Epithelial cell of proximal tubule (primary cell): Measurements from ENCODE around the gene MEGF11. TPM values are rescaled to one million over a fixed set of nuclear protein-coding genes. Genes with fewer than 3 reads are reported as not detected.

ENCODE experiments used
- DNase-seq: peaks from one replicate; pipeline ENCODE4 v3.0.0-alpha.2; 2011; ENCODE audit warnings: low read depth
- H3K4me3 ChIP-seq: 2 replicates; pipeline ENCODE4 v1.5.1; 2011; ENCODE audit warnings: low read depth, mild to moderate bottlenecking, low read length
- CTCF ChIP-seq: conservative IDR thresholded peaks from 2 replicates; pipeline ENCODE4 v1.5.1; 2012; ENCODE audit warnings: low read depth, mild to moderate bottlenecking, low read length
- total RNA-seq: library from RNA; depleted of rRNA; stranded (reverse); fragments of >200 nt; gene quantifications from 2 replicates; pipeline ENCODE4 v1.2.3, GENCODE V29; 2015

Gene MEGF11
- total RNA-seq, 1 donor from 2014 or later, result 3.7 TPM

GRCh38 chr15:66195621-66196230 lies 57.8 kb downstream of the MEGF11 start:
- H3K4me3 ChIP-seq, result no peak overlapping the region
- TF ChIP-seq CTCF, result no peak
- no peak for DNase-seq

- H3K4me3 ChIP-seq, result no peak overlapping the region
- no peak for DNase-seq
- TF ChIP-seq CTCF, result no peak
Measured at GRCh38 chr15:66193066-66193465, 60.5 kb downstream of the MEGF11 start.

- no peak for TF ChIP-seq CTCF
- no peak overlapping the region for H3K4me3 ChIP-seq
- no peak for DNase-seq
Measured at GRCh38 chr15:66190746-66191145, 62.8 kb downstream of the MEGF11 start.

- no peak for TF ChIP-seq CTCF
- DNase-seq, result no peak
- no peak overlapping the region for H3K4me3 ChIP-seq
Measured at GRCh38 chr15:66189291-66189690, 64.3 kb downstream of the MEGF11 start.

GRCh38 chr15:66188464-66188863 lies 65.1 kb downstream of the MEGF11 start:
- no peak for DNase-seq
- H3K4me3 ChIP-seq, result no peak overlapping the region
- peak; percentile 42 for TF ChIP-seq CTCF

GRCh38 chr15:66187271-66187670 lies 66.3 kb downstream of the MEGF11 start:
- no peak for DNase-seq
- TF ChIP-seq CTCF, result no peak

GRCh38 chr15:66186049-66186825 lies 67.3 kb downstream of the MEGF11 start:
- TF ChIP-seq CTCF, result no peak
- DNase-seq, result no peak
- no peak overlapping the region for H3K4me3 ChIP-seq

More at GRCh38 chr15:66187271-66187670, 66.3 kb downstream of the MEGF11 start:
- H3K4me3 ChIP-seq, result no peak overlapping the region
